Measurements from ENCODE around the gene ASCC2.
"Not testable (repeated sequence)": the region's sequence is repeated elsewhere in the genome, so short reads cannot be mapped to it uniquely, and the experiment has no call there.

- TF ChIP-seq CTCF (IDR thresholded peaks at IDR 0.05; ENCODE audit: low read depth, low read length, missing input control); YY1 (IDR thresholded peaks at IDR 0.05); REST (IDR thresholded peaks at IDR 0.05); HNF4G (IDR thresholded peaks at IDR 0.05); RAD21 (IDR thresholded peaks at IDR 0.05); GABPA (IDR thresholded peaks at IDR 0.05 in 1 of 2, conservative IDR thresholded peaks at IDR 0.05 in 1 of 2); FOXA2 (IDR thresholded peaks at IDR 0.05); JUND (IDR thresholded peaks at IDR 0.05); MAX (IDR thresholded peaks at IDR 0.05); ATF3 (IDR thresholded peaks at IDR 0.05); TAF1 (conservative IDR thresholded peaks at IDR 0.05); EGR1 (IDR thresholded peaks at IDR 0.05; ENCODE audit: low read depth in 2 of 2): not testable (repeated sequence)
These were observed 10.3 kb downstream of the ASCC2 start for GRCh38 chr22:29827726-29828125.
